HG03159 (cell line): ENCODE results near the gene RECK.
"Not testable (repeated sequence)": the region's sequence is repeated elsewhere in the genome, so short reads cannot be mapped to it uniquely, and the experiment has no call there.

Experiments
- ATAC-seq: cut with Tn5 transposase; IDR thresholded peaks from one replicate; pipeline ENCODE4 v1.9.1; 2021; ENCODE audit warnings: mild to moderate bottlenecking, moderate library complexity; ENCODE audit not compliant: unreplicated experiment

The RECK gene

GRCh38 chr9:36110434-36110833 lies 73.7 kb downstream of the RECK start:
- ATAC-seq = no peak

GRCh38 chr9:36112516-36112915 lies 75.8 kb downstream of the RECK start:
- ATAC-seq = no peak

GRCh38 chr9:36113999-36114398 lies 77.3 kb downstream of the RECK start:
- ATAC-seq = no peak

GRCh38 chr9:36116593-36116992 lies 79.9 kb downstream of the RECK start:
- ATAC-seq = no peak

DNA sequence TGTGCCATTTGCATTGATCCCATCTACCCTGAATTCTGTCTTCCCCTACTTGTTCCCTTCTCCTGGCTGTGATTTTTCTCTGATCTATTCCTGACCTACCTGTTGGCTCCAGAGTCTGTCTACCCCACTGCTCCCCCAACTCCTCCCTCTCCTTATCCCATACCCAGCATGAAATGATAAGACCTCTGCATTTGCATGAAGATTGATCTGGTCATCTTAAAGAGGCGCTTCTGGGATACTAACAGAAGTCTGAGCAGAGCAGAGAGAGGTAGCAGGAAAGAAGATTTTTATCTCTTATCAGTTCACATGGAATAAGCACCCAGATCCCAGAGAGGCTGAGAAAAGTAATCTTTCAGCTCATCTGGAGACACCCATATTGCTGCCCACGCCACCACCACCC lies 81.5 kb downstream of the RECK start:
- ATAC-seq = no peak

DNA sequence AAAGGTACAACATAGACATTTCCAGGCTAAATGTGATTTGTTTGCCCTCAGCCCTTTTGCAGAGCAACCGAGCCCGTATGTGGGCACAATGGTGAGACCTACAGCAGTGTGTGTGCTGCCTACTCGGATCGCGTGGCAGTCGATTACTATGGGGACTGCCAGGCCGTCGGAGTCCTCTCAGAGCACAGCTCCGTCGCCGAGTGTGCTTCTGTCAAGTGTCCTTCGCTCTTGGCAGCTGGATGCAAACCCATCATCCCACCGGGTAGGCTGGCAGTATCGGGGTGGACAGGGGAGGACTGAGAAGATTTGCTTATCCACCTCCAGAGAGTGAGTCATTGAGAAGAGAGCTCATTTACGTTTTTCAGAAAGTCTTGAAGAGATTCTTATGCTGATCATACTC lies 82.0 kb downstream of the RECK start:
- no peak for ATAC-seq

GRCh38 chr9:36119476-36119875 lies 82.8 kb downstream of the RECK start:
- no peak for ATAC-seq

- ATAC-seq = no peak
Observed at GRCh38 chr9:36120705-36121104, 84.0 kb downstream of the RECK start.

DNA sequence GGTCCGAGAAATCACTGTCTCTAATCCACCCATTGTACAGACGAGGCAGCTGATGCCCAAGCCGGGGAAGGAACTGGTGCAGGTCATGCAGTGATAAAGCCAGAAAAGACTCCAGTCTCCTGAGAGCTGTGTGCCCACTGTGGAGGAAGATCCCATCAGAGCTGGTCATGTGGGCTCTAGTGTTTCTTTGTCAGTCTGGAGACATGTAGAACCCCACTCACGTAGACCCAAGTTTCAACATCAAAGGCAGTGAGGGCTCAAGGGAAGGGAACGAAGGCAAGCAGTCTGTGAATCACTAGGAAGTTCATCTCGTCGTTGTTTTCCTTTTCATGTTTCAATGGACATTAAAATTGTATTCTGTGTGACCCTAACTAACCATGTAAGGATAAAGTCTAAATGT lies 85.3 kb downstream of the RECK start:
- no peak for ATAC-seq

GRCh38 chr9:36123515-36123914 lies 86.8 kb downstream of the RECK start:
- ATAC-seq = no peak

- no peak for ATAC-seq
Observed at GRCh38 chr9:36125062-36125855, 88.5 kb downstream of the RECK start.

GRCh38 chr9:36126016-36126730 lies 89.5 kb downstream of the RECK start:
- no peak for ATAC-seq

GRCh38 chr9:36127652-36128244 lies 91.0 kb downstream of the RECK start:
- no peak for ATAC-seq

GRCh38 chr9:36128349-36128748 lies 91.6 kb downstream of the RECK start:
- ATAC-seq = no peak

- ATAC-seq = no peak
Observed at GRCh38 chr9:36129139-36129538, 92.4 kb downstream of the RECK start.

- ATAC-seq = not testable (repeated sequence)
Observed at GRCh38 chr9:36131666-36132065, 95.0 kb downstream of the RECK start.

GRCh38 chr9:36132086-36132485 lies 95.4 kb downstream of the RECK start:
- no peak for ATAC-seq

DNA sequence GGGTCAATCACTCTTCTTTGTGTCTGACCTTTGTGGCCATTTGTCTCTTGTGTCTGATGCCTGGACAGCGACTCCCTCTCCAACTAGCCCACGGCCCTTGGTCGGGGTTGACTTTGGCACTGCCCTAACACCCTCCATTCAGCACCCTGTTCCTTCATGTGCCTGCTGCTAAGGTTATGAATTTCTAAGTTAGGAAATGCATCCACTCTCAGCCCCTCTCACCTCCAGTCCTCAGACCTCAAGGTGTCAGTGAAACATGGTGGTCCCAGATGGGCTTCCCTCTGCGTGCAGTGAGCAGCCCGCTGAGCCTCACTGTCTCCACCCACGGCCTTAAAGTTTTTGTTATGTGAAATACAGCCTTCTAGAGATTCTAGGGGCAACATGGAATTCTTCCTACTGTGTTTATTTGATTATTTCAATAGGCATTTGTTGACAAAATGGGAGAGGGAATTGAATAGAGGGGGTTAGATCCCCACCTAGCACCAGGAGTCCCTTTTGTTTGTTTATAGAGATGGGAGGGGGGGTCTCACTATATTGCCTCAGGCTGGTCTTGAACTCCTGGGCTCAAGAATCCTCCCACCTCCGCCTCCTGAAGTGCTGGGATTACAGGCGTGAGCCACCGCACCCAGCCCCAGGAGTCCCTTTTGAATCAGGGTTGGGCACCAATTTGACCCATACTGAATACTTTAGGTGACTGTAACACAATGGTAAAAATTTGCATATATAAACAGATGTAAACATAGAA lies 98.2 kb downstream of the RECK start:
- ATAC-seq = no peak

- no peak for ATAC-seq
Observed at GRCh38 chr9:36135741-36136271, 99.1 kb downstream of the RECK start.

DNA sequence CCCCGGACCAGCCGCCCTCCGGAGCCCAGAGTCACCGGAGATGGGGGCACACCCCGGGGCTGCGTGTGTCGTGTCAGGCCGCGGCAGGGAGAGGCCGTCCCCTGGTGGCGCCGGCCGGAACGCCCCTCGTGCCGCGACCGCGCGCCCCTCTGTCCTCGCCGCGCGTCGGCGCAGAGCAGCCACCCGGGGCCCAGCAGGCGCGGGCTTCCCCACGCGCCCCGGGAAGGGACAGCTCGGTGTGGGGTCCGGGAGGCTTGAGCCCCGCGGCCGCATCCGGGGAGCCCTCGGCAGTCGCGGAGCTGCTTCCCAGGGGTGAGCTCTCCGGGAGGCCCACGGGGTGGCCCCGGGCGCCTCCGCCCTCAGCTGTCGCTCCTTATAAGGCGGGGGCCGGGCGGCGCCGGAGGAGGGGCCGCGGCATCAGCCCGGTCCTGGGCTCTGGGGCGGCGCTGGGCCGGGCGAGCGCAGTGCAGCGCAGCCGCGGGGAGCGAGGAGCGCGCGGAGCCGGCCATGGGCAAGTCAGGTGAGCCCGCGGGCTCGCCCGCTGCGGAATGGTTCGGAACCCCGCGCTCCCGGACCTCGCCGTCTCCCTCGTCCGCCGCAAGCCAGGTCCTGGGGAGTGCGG lies 99.7 kb downstream of the RECK start, which contains the start of gene GLIPR2:
Gene GLIPR2, plus strand, starts transcription at position 462 of the 622 bp plus-strand sequence. Its CDS starts 46 bp downstream, at position 508.
- ATAC-seq = peak; percentile 91
